Memory B cell (primary cell): ENCODE results near the gene PTF1A.
"Not testable (repeated sequence)": the region's sequence is repeated elsewhere in the genome, so short reads cannot be mapped to it uniquely, and the experiment has no call there.

ENCODE experiments used
- ATAC-seq: fragments of 150-1000 bp; cut with Tn5 transposase; 2 replicates; pipeline ENCODE4 v1.10.0; 2021; ENCODE audit warnings: low read depth, mild to moderate bottlenecking, moderate library complexity
- DNase-seq, 2 donors: peaks; one replicate each; pipeline ENCODE4 v3.0.0; 2022; ENCODE audit warnings: low spot score in 2 of 2
- H3K27ac Mint-ChIP-seq: one replicate; pipeline ENCODE4 v1.8.0; 2022; ENCODE audit warnings: mild to moderate bottlenecking, moderate library complexity, mixed read lengths
- H3K27me3 Mint-ChIP-seq: one replicate; pipeline ENCODE4 v1.8.0; 2022; ENCODE audit warnings: mixed read lengths
- H3K36me3 Mint-ChIP-seq: one replicate; pipeline ENCODE4 v1.8.0; 2022; ENCODE audit warnings: mild to moderate bottlenecking, mixed read lengths
- H3K4me1 Mint-ChIP-seq: one replicate; pipeline ENCODE4 v1.8.0; 2022; ENCODE audit warnings: mixed read lengths
- H3K4me3 Mint-ChIP-seq: one replicate; pipeline ENCODE4 v1.8.0; 2022; ENCODE audit warnings: mild to moderate bottlenecking, moderate library complexity, mixed read lengths
- H3K9me3 Mint-ChIP-seq: one replicate; pipeline ENCODE4 v1.8.0; 2022; ENCODE audit warnings: mixed read lengths

PTF1A gene

GRCh38 chr10:23204773-23205172 lies 12.7 kb downstream of the PTF1A start:
- ATAC-seq (no peak), DNase-seq (no peak)
- H3K9me3 Mint-ChIP-seq: no peaks in the 10 kb centered on the region
- no peak overlapping the region for H3K27ac Mint-ChIP-seq
- no peak overlapping the region for H3K4me3 Mint-ChIP-seq
- no peaks in the 10 kb centered on the region for H3K36me3 Mint-ChIP-seq
- H3K27me3 Mint-ChIP-seq: peaks cover 18% of the 10 kb centered on the region
- no peaks in the 10 kb centered on the region for H3K4me1 Mint-ChIP-seq

- Mint-ChIP-seq H3K27me3 (peaks cover 14% of the 10 kb centered on the region), H3K4me1 (no peaks in the 10 kb centered on the region), H3K36me3 (no peaks in the 10 kb centered on the region), H3K27ac (no peak overlapping the region), H3K4me3 (no peak overlapping the region), H3K9me3 (peaks cover 2% of the 10 kb centered on the region)
- DNase-seq: no peak
- ATAC-seq: no peak
Measured at GRCh38 chr10:23205972-23206642, 14.0 kb downstream of the PTF1A start.

- Mint-ChIP-seq H3K36me3 (no peaks in the 10 kb centered on the region), H3K4me3 (no peak overlapping the region), H3K27ac (no peak overlapping the region), H3K27me3 (peaks cover 9% of the 10 kb centered on the region), H3K4me1 (no peaks in the 10 kb centered on the region), H3K9me3 (no peaks in the 10 kb centered on the region)
- no peak for DNase-seq
- no peak for ATAC-seq
Measured at GRCh38 chr10:23217471-23217870, 25.4 kb downstream of the PTF1A start.

GRCh38 chr10:23230582-23230981 lies 38.5 kb downstream of the PTF1A start:
- Mint-ChIP-seq H3K4me3 (no peak overlapping the region), H3K27ac (no peak overlapping the region), H3K27me3 (peaks cover 2% of the 10 kb centered on the region), H3K4me1 (no peaks in the 10 kb centered on the region), H3K36me3 (no peaks in the 10 kb centered on the region), H3K9me3 (peaks cover 9% of the 10 kb centered on the region)
- ATAC-seq (no peak), DNase-seq (no peak)

GRCh38 chr10:23238015-23238414 lies 45.9 kb downstream of the PTF1A start:
- peaks cover 5% of the 10 kb centered on the region for H3K27me3 Mint-ChIP-seq
- ATAC-seq: no peak

GRCh38 chr10:23241779-23242178 lies 49.7 kb downstream of the PTF1A start:
- H3K27ac Mint-ChIP-seq, H3K4me1 Mint-ChIP-seq, H3K27me3 Mint-ChIP-seq, DNase-seq, H3K36me3 Mint-ChIP-seq, ATAC-seq, H3K4me3 Mint-ChIP-seq: not testable (repeated sequence)
- H3K9me3 Mint-ChIP-seq: peaks cover 22% of the 10 kb centered on the region

More at GRCh38 chr10:23238015-23238414, 45.9 kb downstream of the PTF1A start:
- peaks cover 4% of the 10 kb centered on the region for H3K36me3 Mint-ChIP-seq
- H3K27ac Mint-ChIP-seq: no peak overlapping the region
- no peaks in the 10 kb centered on the region for H3K4me1 Mint-ChIP-seq
- no peak overlapping the region for H3K4me3 Mint-ChIP-seq
- peaks cover 15% of the 10 kb centered on the region for H3K9me3 Mint-ChIP-seq
- DNase-seq: no peak
